Adrenal gland (tissue), 12 donors: ENCODE data around the gene KCND2. TPM values are rescaled to one million over a fixed set of nuclear protein-coding genes. Genes with fewer than 3 reads are reported as not detected.

ENCODE experiments used
- DNase-seq, 7 donors: peaks; one replicate each; pipeline ENCODE4 v3.0.0-alpha.2; 2019 to 2020
- H3K27ac ChIP-seq, 5 donors: fragments of 200-600 bp; sonication (generic) in 4 of 5; 1 replicate in 3 of 5; 2 replicates in 2 of 5; pipeline versions ENCODE4 v1.5.1 to v1.8.0; 2016 to 2020; ENCODE audit warnings: mild to moderate bottlenecking in 1 of 5
- H3K27me3 ChIP-seq: fragments of 200-600 bp; 2 replicates; pipeline ENCODE4 v1.8.0; 2021
- H3K36me3 ChIP-seq, 2 donors: fragments of 200-600 bp; replicated peaks in 1 of 2; 1 replicate in 1 of 2; 2 replicates in 1 of 2; pipeline versions ENCODE4 v1.5.1 to v1.8.0; 2018 to 2022
- H3K4me1 ChIP-seq, 2 donors: fragments of 200-600 bp; replicated peaks in 1 of 2; 1 replicate in 1 of 2; 2 replicates in 1 of 2; pipeline versions ENCODE4 v1.5.1 to v1.8.0; 2018 to 2021
- H3K4me3 ChIP-seq, 4 donors: fragments of 200-600 bp; sonication (generic) in 3 of 4; one replicate each; pipeline ENCODE4 v1.5.1; 2016 to 2018
- H3K9me3 ChIP-seq, 3 donors: fragments of 200-600 bp; sonication (generic) in 1 of 3; replicated peaks in 1 of 3; 1 replicate in 2 of 3; 2 replicates in 1 of 3; pipeline versions ENCODE4 v1.5.1 to v1.8.0; 2016 to 2021
- POLR2A ChIP-seq, 2 donors: fragments of 450-650 bp; IDR thresholded peaks; one replicate each; pipeline ENCODE4 v1.6.1; 2017; ENCODE audit warnings: antibody characterized with exemption in 2 of 2, mild to moderate bottlenecking in 2 of 2, moderate library complexity in 1 of 2
- WGBS, 4 donors: extraction: QIAGEN DNeasy Blood & Tissue Kit in 2 of 4; methylation state at CpG; one replicate each; pipeline versions ENCODE4 v1.1.5 to v1.1.7; 2013 to 2017; 5-methylcytosine and 5-hydroxymethylcytosine counted together
- intact Hi-C, 2 donors: fragments of 100-400 bp; cut with DNase I; formaldehyde crosslinking; loops; one replicate each; pipeline versions ENCODE4 v1.14.1 to v1.15.0; 2022 to 2023
- polyA plus RNA-seq, 3 donors: library from polyadenylated mRNA; stranded (reverse); fragments of 200-250 nt in 2 of 3; fragments of 350-450 nt in 1 of 3; fragmentation: Illumina TruSeq in 1 of 3; extraction: RNeasy Lipid Tissue Mini Kit (QIAGEN cat#74804) in 1 of 3; gene quantifications; one replicate each; pipeline ENCODE4 v1.2.3, GENCODE V29; 2013 to 2014
- total RNA-seq, 9 donors: library from RNA; depleted of rRNA in 4 of 9; stranded (reverse); fragments of >200 nt in 4 of 9; fragments of 120-200 nt in 1 of 9; fragmentation: NEBNext Ultra II Directional in 1 of 9; extraction: Animal tissue kit (Norgen Biotek cat#: 25700) in 1 of 9; gene quantifications; one replicate each; pipeline versions ENCODE4 v1.1.0 to v1.2.4, GENCODE V29; 2013 to 2023
- TF ChIP-seq, protein P1 (sequence below), 6 experiments: fragments of 450-650 bp in 4 of 6; fragments of 200-600 bp in 2 of 6; sonication (generic) in 1 of 6; IDR thresholded peaks; 1 replicate in 5 of 6; 2 replicates in 1 of 6; pipeline versions ENCODE4 v1.5.1 to v1.8.0; 2016 to 2021; ENCODE audit warnings: antibody characterized with exemption in 6 of 6, mild to moderate bottlenecking in 2 of 6, moderate library complexity in 1 of 6
- donor health status: healthy with polysubstance abuse.
- donor health status: Bipolar disorder and iron deficiency.
- donor health status: DM: yes; HTN: yes; CAD: no.
- donor health status: DM: no; HTN: no; CAD: no.
- donor health status: DM: no; HTN: no; CAD: no.
- donor health status: DM: yes; HTN: yes; CAD: no.

The KCND2 gene
- total and polyA plus RNA-seq, 12 donors = 0.24 to 3.0 (median 0.81) TPM

DNA sequence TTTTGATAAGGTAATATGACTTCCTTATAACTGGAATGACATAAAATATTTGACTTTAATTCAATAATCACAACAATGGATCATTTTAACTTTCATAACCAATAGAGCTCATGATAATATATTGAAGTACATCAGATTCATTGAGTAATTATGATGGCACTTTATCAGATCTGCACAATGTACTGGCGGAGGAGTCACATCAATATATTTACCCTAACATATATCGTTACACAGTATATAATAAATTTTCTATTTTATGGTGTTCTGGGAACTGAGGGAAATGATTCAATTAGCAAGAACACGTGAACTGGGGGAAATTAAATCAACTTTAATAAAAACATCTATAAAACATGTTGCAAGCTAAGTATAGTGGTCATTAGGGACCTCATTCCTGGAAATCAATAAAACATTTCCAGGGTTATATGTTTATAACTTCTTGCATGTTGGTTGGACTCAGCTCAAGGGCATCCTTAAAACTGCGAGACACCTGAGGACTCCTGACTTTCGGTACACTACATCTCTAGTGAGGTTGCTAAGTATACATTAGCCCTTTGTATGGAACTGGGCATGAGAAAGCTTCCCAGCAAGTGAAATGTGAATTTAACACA is 254.0 kb downstream of the KCND2 start:
- Histone ChIP-seq H3K27ac (no peak overlapping the region), H3K36me3 (no peaks in the 10 kb centered on the region), H3K9me3 (no peaks in the 10 kb centered on the region), H3K4me3 (no peak overlapping the region), H3K4me1 (no peaks in the 10 kb centered on the region), H3K27me3 (no peaks in the 10 kb centered on the region)
- no peak for TF ChIP-seq POLR2A (IDR thresholded peaks at IDR 0.05)
- TF ChIP-seq, protein P1, sequence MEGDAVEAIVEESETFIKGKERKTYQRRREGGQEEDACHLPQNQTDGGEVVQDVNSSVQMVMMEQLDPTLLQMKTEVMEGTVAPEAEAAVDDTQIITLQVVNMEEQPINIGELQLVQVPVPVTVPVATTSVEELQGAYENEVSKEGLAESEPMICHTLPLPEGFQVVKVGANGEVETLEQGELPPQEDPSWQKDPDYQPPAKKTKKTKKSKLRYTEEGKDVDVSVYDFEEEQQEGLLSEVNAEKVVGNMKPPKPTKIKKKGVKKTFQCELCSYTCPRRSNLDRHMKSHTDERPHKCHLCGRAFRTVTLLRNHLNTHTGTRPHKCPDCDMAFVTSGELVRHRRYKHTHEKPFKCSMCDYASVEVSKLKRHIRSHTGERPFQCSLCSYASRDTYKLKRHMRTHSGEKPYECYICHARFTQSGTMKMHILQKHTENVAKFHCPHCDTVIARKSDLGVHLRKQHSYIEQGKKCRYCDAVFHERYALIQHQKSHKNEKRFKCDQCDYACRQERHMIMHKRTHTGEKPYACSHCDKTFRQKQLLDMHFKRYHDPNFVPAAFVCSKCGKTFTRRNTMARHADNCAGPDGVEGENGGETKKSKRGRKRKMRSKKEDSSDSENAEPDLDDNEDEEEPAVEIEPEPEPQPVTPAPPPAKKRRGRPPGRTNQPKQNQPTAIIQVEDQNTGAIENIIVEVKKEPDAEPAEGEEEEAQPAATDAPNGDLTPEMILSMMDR (IDR thresholded peaks at IDR 0.05) = no peak
- DNase-seq = no peak
- intact Hi-C loops = no loop called here
- WGBS, 4 donors = 75 to 85% (median 80%) methylated on average over 5 of the region's 5 CpGs

DNA sequence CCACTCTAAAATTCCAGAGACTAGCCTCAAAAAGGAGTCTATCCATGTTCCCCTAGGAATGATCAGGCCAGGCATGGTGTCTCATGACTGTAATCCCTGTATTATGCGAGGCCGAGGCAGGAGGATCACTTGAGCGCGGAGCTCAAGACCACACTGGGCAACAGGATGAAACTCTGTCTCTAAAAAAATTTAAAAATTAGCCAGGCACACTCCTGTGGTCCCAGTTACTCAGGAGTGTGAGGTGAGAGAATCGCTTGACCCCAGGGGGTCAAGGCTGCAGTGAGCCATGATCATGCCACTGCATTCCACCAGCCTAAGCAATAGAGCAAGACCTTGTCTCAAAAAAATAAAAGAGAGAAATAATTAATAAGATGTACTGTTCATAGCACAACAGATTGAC is 256.8 kb downstream of the KCND2 start:
- no peak for DNase-seq
- 92 to 97% (median 96%) methylated on average over 5 of the region's 5 CpGs for WGBS, 4 donors
- H3K27me3 ChIP-seq = no peaks in the 10 kb centered on the region
- H3K36me3 ChIP-seq = no peaks in the 10 kb centered on the region
- H3K4me3 ChIP-seq = no peak overlapping the region
- H3K4me1 ChIP-seq = no peaks in the 10 kb centered on the region
- intact Hi-C loops = no loop called here
- no peaks in the 10 kb centered on the region for H3K9me3 ChIP-seq
- no peak overlapping the region for H3K27ac ChIP-seq
- no peak for TF ChIP-seq POLR2A (IDR thresholded peaks at IDR 0.05)
- TF ChIP-seq, protein P1 (IDR thresholded peaks at IDR 0.05) = no peak

DNA sequence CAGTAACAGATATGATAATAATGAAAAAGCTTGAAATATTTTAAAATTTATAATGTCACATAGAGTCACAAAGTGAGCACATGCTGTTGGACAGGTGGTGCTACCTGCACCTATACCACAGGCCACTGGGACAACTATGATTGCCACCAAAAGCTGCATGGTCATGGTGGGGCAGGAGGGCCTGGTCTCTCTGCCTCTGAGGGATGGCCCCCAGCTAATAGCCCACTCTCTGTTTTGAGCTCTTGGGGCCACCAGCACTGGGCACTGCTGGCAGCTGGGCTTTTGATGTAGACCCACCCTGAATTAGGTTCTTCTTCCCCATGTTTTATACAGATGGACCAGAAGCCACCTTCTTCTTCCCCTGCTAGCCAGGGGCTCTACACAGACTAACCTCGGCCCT is 265.4 kb downstream of the KCND2 start:
- Histone ChIP-seq H3K4me1 (no peaks in the 10 kb centered on the region), H3K36me3 (no peaks in the 10 kb centered on the region), H3K27ac (no peak overlapping the region), H3K27me3 (no peaks in the 10 kb centered on the region), H3K9me3 (no peaks in the 10 kb centered on the region), H3K4me3 (no peak overlapping the region)
- no peak for DNase-seq
- 57 to 92% (median 76%) methylated on average over 1 of the region's 1 CpG for WGBS, 4 donors
- TF ChIP-seq, protein P1 (IDR thresholded peaks at IDR 0.05) = no peak
- TF ChIP-seq POLR2A (IDR thresholded peaks at IDR 0.05) = no peak
- intact Hi-C loops = no loop called here

DNA sequence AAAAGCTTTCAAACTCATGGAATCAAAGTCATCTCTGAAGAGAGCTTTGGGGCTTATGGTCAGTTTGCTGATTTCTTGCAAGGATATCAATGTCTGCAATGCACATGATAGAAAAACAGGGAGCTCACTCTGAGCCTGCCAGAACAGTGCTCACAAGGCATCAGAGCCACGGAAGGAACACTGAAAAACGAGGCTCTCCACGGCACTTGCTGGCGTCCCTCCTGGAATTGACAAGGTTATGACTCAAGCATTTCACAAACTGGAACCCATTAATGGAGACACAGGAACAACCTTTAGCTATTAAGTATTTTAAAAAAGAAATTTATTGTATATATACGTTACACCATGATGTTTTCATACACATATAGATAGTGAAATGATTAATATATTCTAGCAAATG is 266.3 kb downstream of the KCND2 start:
- H3K4me1 ChIP-seq = no peaks in the 10 kb centered on the region
- DNase-seq = no peak
- intact Hi-C loops = no loop called here
- H3K27me3 ChIP-seq = no peaks in the 10 kb centered on the region
- H3K36me3 ChIP-seq = no peaks in the 10 kb centered on the region
- TF ChIP-seq POLR2A (IDR thresholded peaks at IDR 0.05) = no peak
- TF ChIP-seq, protein P1 (IDR thresholded peaks at IDR 0.05) = no peak
- WGBS, 4 donors = 55 to 66% (median 60%) methylated on average over 5 of the region's 5 CpGs
- H3K27ac ChIP-seq = no peak overlapping the region
- H3K4me3 ChIP-seq = no peak overlapping the region
- no peaks in the 10 kb centered on the region for H3K9me3 ChIP-seq
